D721Med (cell line): ENCODE results near the gene NELL2.

Experiments
- DNase-seq: peaks from one replicate; pipeline ENCODE4 v3.0.0; 2011; ENCODE audit warnings: low spot score; ENCODE audit not compliant: insufficient read length
- FAIRE-seq: peaks from 2 replicates; lab custom pipeline; 2011; peaks lifted over from hg19 to GRCh38; lab: Jason Lieb, UNC
- CTCF ChIP-seq: IDR thresholded peaks from 2 replicates; pipeline ENCODE4 v1.5.1; 2012; ENCODE audit warnings: mild to moderate bottlenecking, control low read depth; ENCODE audit not compliant: insufficient read depth; ENCODE audit errors: missing control alignments

NELL2 gene

GRCh38 chr12:44551631-44552030 lies 324.5 kb downstream of the NELL2 start:
- no peak for FAIRE-seq
- no peak for DNase-seq
- no peak for TF ChIP-seq CTCF

- no peak for DNase-seq
- TF ChIP-seq CTCF = no peak
These were observed 325.7 kb downstream of the NELL2 start for GRCh38 chr12:44550377-44550776.

GRCh38 chr12:44546060-44546459 lies 330.1 kb downstream of the NELL2 start:
- no peak for FAIRE-seq
- DNase-seq = no peak
- TF ChIP-seq CTCF = no peak

More at GRCh38 chr12:44550377-44550776, 325.7 kb downstream of the NELL2 start:
- FAIRE-seq = no peak

- DNase-seq (no peak), FAIRE-seq (no peak)
- TF ChIP-seq CTCF = no peak
These were observed 332.1 kb downstream of the NELL2 start for GRCh38 chr12:44544018-44544417.

GRCh38 chr12:44542716-44543115 lies 333.4 kb downstream of the NELL2 start:
- no peak for FAIRE-seq
- TF ChIP-seq CTCF = no peak
- DNase-seq = no peak

GRCh38 chr12:44537354-44537753 lies 338.8 kb downstream of the NELL2 start:
- no peak for DNase-seq
- no peak for FAIRE-seq
- TF ChIP-seq CTCF = no peak

- no peak for TF ChIP-seq CTCF
- FAIRE-seq = no peak
- DNase-seq = no peak
These were observed 343.2 kb downstream of the NELL2 start for GRCh38 chr12:44532940-44533339.
